Epithelial cell of prostate (primary cell): ENCODE measurements around the gene RD3L.
A peak's percentile ranks its signal among the peaks of the same experiment; 100 is the strongest.
"Not testable (repeated sequence)": the region's sequence is repeated elsewhere in the genome, so short reads cannot be mapped to it uniquely, and the experiment has no call there.

Experiments
- DNase-seq: peaks from one replicate; pipeline ENCODE4 v3.0.0-alpha.2; 2011; ENCODE audit warnings: low read depth, low spot score
- H3K27ac ChIP-seq: fragments of 450-650 bp; 2 replicates; pipeline ENCODE4 v1.5.1; 2017; ENCODE audit warnings: mild to moderate bottlenecking

The RD3L gene

GRCh38 chr14:103928011-103928890, 14.1 kb downstream of the RD3L start, which contains the start of gene TDRD9:
Gene TDRD9, plus strand, starts transcription at chr14:103928456. Its CDS starts 54 bp downstream, at chr14:103928510.
- no peak for DNase-seq

GRCh38 chr14:103927566-103927965, 14.8 kb downstream of the RD3L start:
- DNase-seq, result no peak
- H3K27ac ChIP-seq, result no peak overlapping the region

More at GRCh38 chr14:103928011-103928890, 14.1 kb downstream of the RD3L start, which contains the start of gene TDRD9:
- no peak within 1 kb of the TSS for H3K27ac ChIP-seq

GRCh38 chr14:103925316-103925715, 17.0 kb downstream of the RD3L start:
- H3K27ac ChIP-seq, result no peak overlapping the region
- no peak for DNase-seq

GRCh38 chr14:103923863-103924262, 18.5 kb downstream of the RD3L start:
- no peak for DNase-seq
- no peak overlapping the region for H3K27ac ChIP-seq

- not testable (repeated sequence) for H3K27ac ChIP-seq, DNase-seq
Measured at GRCh38 chr14:103921855-103922200, 20.5 kb downstream of the RD3L start.

GRCh38 chr14:103920981-103921854, 21.1 kb downstream of the RD3L start:
- DNase-seq, result peak; percentile 73
- H3K27ac ChIP-seq, result peak overlapping the region; percentile 63

- H3K27ac ChIP-seq, result no peak overlapping the region
- no peak for DNase-seq
Measured at GRCh38 chr14:103916636-103917262, 25.6 kb downstream of the RD3L start.

GRCh38 chr14:103915616-103916015, 26.7 kb downstream of the RD3L start:
- no peak overlapping the region for H3K27ac ChIP-seq
- no peak for DNase-seq

- no peak overlapping the region for H3K27ac ChIP-seq
- DNase-seq, result no peak
Measured at GRCh38 chr14:103910984-103911383, 31.3 kb downstream of the RD3L start.

GRCh38 chr14:103910262-103910935, 31.9 kb downstream of the RD3L start:
- DNase-seq, result peak; percentile 70
- peak overlapping the region; percentile 15 for H3K27ac ChIP-seq

GRCh38 chr14:103909531-103910261, 32.6 kb downstream of the RD3L start:
- no peak for DNase-seq
- H3K27ac ChIP-seq, result peak overlapping the region; percentile 15

GRCh38 chr14:103908580-103908979, 33.7 kb downstream of the RD3L start:
- DNase-seq, result no peak
- H3K27ac ChIP-seq, result no peak overlapping the region

- no peak for DNase-seq
Measured at GRCh38 chr14:103905842-103906456, 36.4 kb downstream of the RD3L start.

GRCh38 chr14:103904493-103905107, 37.7 kb downstream of the RD3L start:
- DNase-seq, result no peak

More at GRCh38 chr14:103905842-103906456, 36.4 kb downstream of the RD3L start:
- H3K27ac ChIP-seq, result no peak overlapping the region

GRCh38 chr14:103899833-103900232, 42.5 kb downstream of the RD3L start:
- H3K27ac ChIP-seq, result no peak overlapping the region
- DNase-seq, result no peak

More at GRCh38 chr14:103904493-103905107, 37.7 kb downstream of the RD3L start:
- no peak overlapping the region for H3K27ac ChIP-seq

GRCh38 chr14:103899316-103899715, 43.0 kb downstream of the RD3L start:
- DNase-seq, result no peak
- H3K27ac ChIP-seq, result no peak overlapping the region

GRCh38 chr14:103898711-103899110, 43.6 kb downstream of the RD3L start:
- DNase-seq, result no peak
- H3K27ac ChIP-seq, result no peak overlapping the region

- H3K27ac ChIP-seq, result no peak overlapping the region
- DNase-seq, result no peak
Measured at GRCh38 chr14:103898204-103898603, 44.1 kb downstream of the RD3L start.
